Measurements from ENCODE around the gene FOXO1.
A peak's percentile ranks its signal among the peaks of the same experiment; 100 is the strongest.

The FOXO1 gene

DNA sequence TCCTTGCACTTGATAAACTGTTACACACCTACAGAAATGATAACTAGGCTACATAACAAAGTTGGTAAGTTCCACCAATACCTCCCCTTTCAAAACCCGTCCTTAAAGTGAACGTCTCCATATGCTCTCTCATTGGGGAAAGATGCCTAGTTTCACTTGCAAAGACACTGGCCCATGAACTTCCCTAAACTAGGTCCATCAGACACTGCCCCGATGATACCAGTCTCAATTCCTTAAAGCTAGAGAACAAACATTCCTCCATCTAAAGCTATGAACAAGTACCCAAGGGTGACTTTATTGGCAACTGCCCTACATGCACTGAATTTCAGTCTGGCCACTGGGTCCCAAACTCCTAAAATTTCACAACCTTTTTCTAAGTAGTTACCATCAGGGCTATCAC lies 39.9 kb downstream of the FOXO1 start:
- Histone ChIP-seq H3K4me2 (ENCODE audit: low read length) (peak overlapping the region; percentile 19; the same call in 1 of the 2 replicates), H4K20me1 (ENCODE audit: insufficient read depth, low read length) (no peaks in the 10 kb centered on the region), H3K36me3 (ENCODE audit: insufficient read depth, low read length) (peaks cover 24% of the 10 kb centered on the region; the same call in 1 of the 2 replicates), H3F3A (ENCODE audit: insufficient read depth, low read length) (no peaks in the 10 kb centered on the region), H3K27me3 (ENCODE audit: insufficient read depth, low read length) (no peaks in the 10 kb centered on the region), H3K79me2 (ENCODE audit: insufficient read depth, low read length) (peaks cover 99% of the 10 kb centered on the region), H3K9me3 (ENCODE audit: low read length) (no peaks in the 10 kb centered on the region), H3K9ac (ENCODE audit: low read length) (no peak overlapping the region), H2AFZ (ENCODE audit: low read length) (no peak overlapping the region), H3K4me3 (ENCODE audit: low read depth, low read length, poor library complexity, severe bottlenecking) (no peak overlapping the region), H3K4me1 (ENCODE audit: insufficient read depth, low read length, severe bottlenecking) (peaks cover 93% of the 10 kb centered on the region), H3K9me2 (ENCODE audit: low read depth, low read length) (no peaks in the 10 kb centered on the region), H3K27ac (ENCODE audit: low read depth, low read length, poor library complexity, severe bottlenecking) (peak overlapping the region; percentile 1)
- no peak for TF ChIP-seq EZH2 (IDR thresholded peaks at IDR 0.05; ENCODE audit: borderline replicate concordance, low read length)

DNA sequence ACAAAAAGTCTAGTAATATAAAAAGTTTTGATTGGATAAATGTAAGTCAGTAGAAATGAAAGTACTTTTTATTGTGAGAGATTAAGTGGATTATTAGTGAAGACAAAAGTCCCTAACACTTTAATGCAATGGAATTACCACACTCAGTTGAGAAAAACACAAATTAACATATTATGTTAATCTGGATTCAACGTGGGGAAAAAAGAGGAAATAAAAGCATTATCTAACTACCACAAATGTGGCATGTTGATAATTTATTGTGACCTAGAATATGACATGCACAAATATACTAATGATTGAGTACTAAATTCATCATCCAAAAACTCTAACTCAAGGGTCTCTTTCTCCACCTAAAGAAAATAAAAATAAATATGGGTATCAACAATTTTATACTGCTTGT lies 41.5 kb downstream of the FOXO1 start:
- Histone ChIP-seq H3K4me2 (ENCODE audit: low read length) (no peak overlapping the region), H3F3A (ENCODE audit: insufficient read depth, low read length) (no peaks in the 10 kb centered on the region), H3K9me2 (ENCODE audit: low read depth, low read length) (no peaks in the 10 kb centered on the region), H3K36me3 (ENCODE audit: insufficient read depth, low read length) (peaks cover 27% of the 10 kb centered on the region; the same call in 1 of the 2 replicates), H3K9ac (ENCODE audit: low read length) (no peak overlapping the region), H3K79me2 (ENCODE audit: insufficient read depth, low read length) (peaks cover 99% of the 10 kb centered on the region), H4K20me1 (ENCODE audit: insufficient read depth, low read length) (no peaks in the 10 kb centered on the region), H3K4me3 (ENCODE audit: low read depth, low read length, poor library complexity, severe bottlenecking) (no peak overlapping the region), H3K27me3 (ENCODE audit: insufficient read depth, low read length) (no peaks in the 10 kb centered on the region), H3K4me1 (ENCODE audit: insufficient read depth, low read length, severe bottlenecking) (peaks cover 93% of the 10 kb centered on the region), H3K9me3 (ENCODE audit: low read length) (no peaks in the 10 kb centered on the region), H3K27ac (ENCODE audit: low read depth, low read length, poor library complexity, severe bottlenecking) (no peak overlapping the region), H2AFZ (ENCODE audit: low read length) (no peak overlapping the region)
- TF ChIP-seq, protein P1, sequence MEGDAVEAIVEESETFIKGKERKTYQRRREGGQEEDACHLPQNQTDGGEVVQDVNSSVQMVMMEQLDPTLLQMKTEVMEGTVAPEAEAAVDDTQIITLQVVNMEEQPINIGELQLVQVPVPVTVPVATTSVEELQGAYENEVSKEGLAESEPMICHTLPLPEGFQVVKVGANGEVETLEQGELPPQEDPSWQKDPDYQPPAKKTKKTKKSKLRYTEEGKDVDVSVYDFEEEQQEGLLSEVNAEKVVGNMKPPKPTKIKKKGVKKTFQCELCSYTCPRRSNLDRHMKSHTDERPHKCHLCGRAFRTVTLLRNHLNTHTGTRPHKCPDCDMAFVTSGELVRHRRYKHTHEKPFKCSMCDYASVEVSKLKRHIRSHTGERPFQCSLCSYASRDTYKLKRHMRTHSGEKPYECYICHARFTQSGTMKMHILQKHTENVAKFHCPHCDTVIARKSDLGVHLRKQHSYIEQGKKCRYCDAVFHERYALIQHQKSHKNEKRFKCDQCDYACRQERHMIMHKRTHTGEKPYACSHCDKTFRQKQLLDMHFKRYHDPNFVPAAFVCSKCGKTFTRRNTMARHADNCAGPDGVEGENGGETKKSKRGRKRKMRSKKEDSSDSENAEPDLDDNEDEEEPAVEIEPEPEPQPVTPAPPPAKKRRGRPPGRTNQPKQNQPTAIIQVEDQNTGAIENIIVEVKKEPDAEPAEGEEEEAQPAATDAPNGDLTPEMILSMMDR (IDR thresholded peaks at IDR 0.05; ENCODE audit: low read length), result no peak
- no peak for TF ChIP-seq EZH2 (IDR thresholded peaks at IDR 0.05; ENCODE audit: borderline replicate concordance, low read length)

GRCh38 chr13:40624383-40624782 lies 42.1 kb downstream of the FOXO1 start:
- Histone ChIP-seq H3K9ac (ENCODE audit: low read length) (no peak overlapping the region), H3K4me1 (ENCODE audit: insufficient read depth, low read length, severe bottlenecking) (peaks cover 93% of the 10 kb centered on the region), H3K27ac (ENCODE audit: low read depth, low read length, poor library complexity, severe bottlenecking) (no peak overlapping the region), H4K20me1 (ENCODE audit: insufficient read depth, low read length) (no peaks in the 10 kb centered on the region), H3F3A (ENCODE audit: insufficient read depth, low read length) (no peaks in the 10 kb centered on the region), H3K9me3 (ENCODE audit: low read length) (no peaks in the 10 kb centered on the region), H3K27me3 (ENCODE audit: insufficient read depth, low read length) (no peaks in the 10 kb centered on the region), H3K4me2 (ENCODE audit: low read length) (no peak overlapping the region), H2AFZ (ENCODE audit: low read length) (no peak overlapping the region), H3K4me3 (ENCODE audit: low read depth, low read length, poor library complexity, severe bottlenecking) (no peak overlapping the region), H3K79me2 (ENCODE audit: insufficient read depth, low read length) (peaks cover 99% of the 10 kb centered on the region), H3K9me2 (ENCODE audit: low read depth, low read length) (no peaks in the 10 kb centered on the region), H3K36me3 (ENCODE audit: insufficient read depth, low read length) (peaks cover 27% of the 10 kb centered on the region; the same call in 1 of the 2 replicates)
- TF ChIP-seq, protein P1 (IDR thresholded peaks at IDR 0.05; ENCODE audit: low read length), result no peak
- TF ChIP-seq EZH2 (IDR thresholded peaks at IDR 0.05; ENCODE audit: borderline replicate concordance, low read length), result no peak

GRCh38 chr13:40622761-40623160 lies 43.7 kb downstream of the FOXO1 start:
- Histone ChIP-seq H4K20me1 (ENCODE audit: insufficient read depth, low read length) (no peaks in the 10 kb centered on the region), H3K4me2 (ENCODE audit: low read length) (peak overlapping the region; percentile 33; the same call in 1 of the 2 replicates), H3K36me3 (ENCODE audit: insufficient read depth, low read length) (peaks cover 29% of the 10 kb centered on the region; the same call in 1 of the 2 replicates), H3K79me2 (ENCODE audit: insufficient read depth, low read length) (peaks cover 100% of the 10 kb centered on the region), H3K4me1 (ENCODE audit: insufficient read depth, low read length, severe bottlenecking) (peaks cover 96% of the 10 kb centered on the region), H2AFZ (ENCODE audit: low read length) (no peak overlapping the region), H3K9ac (ENCODE audit: low read length) (peak overlapping the region; percentile 10; the same call in 1 of the 2 replicates), H3K27me3 (ENCODE audit: insufficient read depth, low read length) (no peaks in the 10 kb centered on the region), H3K9me2 (ENCODE audit: low read depth, low read length) (no peaks in the 10 kb centered on the region), H3F3A (ENCODE audit: insufficient read depth, low read length) (no peaks in the 10 kb centered on the region), H3K9me3 (ENCODE audit: low read length) (no peaks in the 10 kb centered on the region), H3K4me3 (ENCODE audit: low read depth, low read length, poor library complexity, severe bottlenecking) (no peak overlapping the region), H3K27ac (ENCODE audit: low read depth, low read length, poor library complexity, severe bottlenecking) (peak overlapping the region; percentile 45)
- TF ChIP-seq, protein P1 (IDR thresholded peaks at IDR 0.05; ENCODE audit: low read length), result no peak
- no peak for TF ChIP-seq EZH2 (IDR thresholded peaks at IDR 0.05; ENCODE audit: borderline replicate concordance, low read length)
